HG03342 (cell line): ENCODE results near the gene INTS1.

Experiments
- ATAC-seq: cut with Tn5 transposase; IDR thresholded peaks from one replicate; pipeline ENCODE4 v1.9.1; 2021; ENCODE audit warnings: mild to moderate bottlenecking, moderate library complexity; ENCODE audit not compliant: unreplicated experiment

Gene INTS1

DNA sequence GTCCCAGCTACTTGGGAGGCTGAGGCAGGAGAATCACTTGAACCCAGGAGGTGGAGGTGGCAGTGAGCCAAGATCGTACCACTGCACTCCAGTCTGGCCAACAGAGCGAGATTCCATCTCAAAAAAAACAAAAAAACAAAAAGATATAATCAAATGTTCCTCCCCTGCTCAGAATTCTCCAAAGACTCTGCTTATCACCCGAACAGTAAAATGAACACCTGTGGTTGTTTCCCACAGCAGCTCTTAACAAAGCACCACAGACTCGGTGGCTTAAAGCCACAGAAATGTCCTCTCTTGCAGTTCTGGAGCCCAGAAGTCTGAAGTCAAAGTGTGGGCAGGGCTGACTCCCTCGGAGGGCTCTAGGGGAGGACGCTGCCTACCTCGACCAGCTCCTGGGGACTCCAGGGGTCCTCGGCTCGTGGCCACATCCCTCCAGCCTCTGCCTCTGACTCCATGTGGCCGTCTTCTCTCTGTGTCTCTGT lies 4.1 kb upstream of the INTS1 start:
- no peak for ATAC-seq

GRCh38 chr7:1505731-1506550 lies 1.8 kb upstream of the INTS1 start:
- no peak for ATAC-seq

DNA sequence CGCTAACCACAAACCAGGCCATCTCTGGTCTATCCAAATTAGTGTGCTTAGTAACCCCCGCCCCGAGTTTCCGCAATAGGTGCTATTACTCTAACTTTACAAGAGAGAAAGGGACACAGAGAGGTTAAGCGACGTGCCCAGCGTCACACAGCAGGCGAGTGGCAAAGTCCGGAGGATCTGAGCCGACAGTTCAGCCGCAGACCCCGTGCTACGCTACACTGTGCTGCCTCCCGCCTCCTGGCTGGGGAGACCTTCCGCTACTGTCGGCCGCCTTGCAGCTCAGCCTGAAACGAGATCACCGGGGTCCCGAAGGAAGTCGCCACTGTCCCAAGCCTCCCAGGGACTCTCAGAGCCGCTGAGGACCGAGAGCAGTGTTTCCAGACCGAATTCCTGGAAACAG lies 799 bp downstream of the INTS1 start:
- ATAC-seq, result no peak

- ATAC-seq, result no peak
Observed at GRCh38 chr7:1502845-1503244, 1.3 kb downstream of the INTS1 start.

GRCh38 chr7:1501487-1502270 lies 2.5 kb downstream of the INTS1 start:
- no peak for ATAC-seq

DNA sequence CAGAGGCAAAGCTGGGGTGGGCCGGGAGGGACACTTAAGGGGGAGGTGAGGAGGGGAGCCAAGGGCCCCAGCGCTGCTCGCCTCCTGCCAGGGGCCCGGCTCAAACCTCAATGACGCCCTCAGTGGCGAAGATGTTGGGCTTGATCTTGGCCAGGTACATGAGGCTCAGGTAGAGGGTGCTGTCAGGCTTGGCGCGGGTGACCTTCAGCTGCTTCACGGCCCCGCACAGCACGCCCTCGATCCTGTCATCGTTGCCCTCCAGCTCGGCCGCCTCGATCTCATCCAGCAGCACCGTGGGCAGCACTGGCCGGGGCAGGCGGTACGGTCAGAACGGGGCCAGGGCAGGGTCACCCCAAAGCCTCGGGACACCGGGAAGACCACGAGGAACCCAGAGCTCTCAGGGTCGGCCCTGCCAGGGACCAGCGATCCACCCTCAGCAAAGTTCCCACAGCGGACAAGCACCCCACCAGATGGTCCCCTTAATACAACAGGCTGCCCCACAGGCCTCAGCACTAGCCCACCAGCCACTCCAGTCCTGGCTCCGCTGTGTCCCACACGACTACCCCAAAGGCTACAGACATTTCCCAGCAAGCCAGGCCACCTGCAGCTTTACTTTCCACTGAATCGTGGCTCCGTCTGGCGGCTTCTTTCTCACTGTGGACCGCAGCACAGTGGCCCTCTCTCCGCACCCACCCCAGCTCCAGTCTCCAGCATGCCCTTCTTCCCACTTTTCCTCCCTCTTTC lies 4.0 kb downstream of the INTS1 start:
- no peak for ATAC-seq

DNA sequence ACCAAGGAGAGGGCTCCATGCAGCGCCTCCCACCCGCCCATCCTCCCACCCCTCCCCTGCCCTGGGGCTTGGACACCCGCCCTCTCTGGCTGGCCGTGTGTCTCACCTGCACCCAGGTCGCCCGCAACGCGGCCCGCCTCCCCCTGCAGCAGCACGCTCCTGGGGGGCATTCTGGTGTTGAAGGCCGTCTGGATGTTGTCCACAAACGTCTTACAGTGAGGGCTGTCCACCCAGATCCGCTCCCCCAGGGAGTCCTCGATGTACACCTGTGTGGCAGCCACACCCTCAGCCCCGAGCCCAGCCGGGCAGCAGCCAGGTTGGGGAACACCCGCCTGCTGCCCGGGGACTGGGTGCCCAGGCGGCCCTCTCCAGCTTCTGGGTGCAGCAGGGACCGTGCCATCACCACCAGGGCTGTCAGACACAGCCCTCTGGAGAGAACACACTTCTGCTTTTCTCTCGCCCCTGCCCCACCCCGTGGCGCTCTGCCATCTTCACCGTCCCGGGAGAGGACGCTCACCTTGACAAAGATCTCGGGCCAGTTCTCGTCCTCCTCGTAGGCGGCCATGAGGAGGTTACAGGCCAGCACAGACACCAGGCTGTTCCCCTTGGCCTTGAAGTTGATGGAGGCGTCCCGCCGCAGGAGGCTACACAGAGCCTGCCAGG lies 4.7 kb downstream of the INTS1 start:
- ATAC-seq, result no peak

GRCh38 chr7:1498370-1499305 lies 5.6 kb downstream of the INTS1 start:
- no peak for ATAC-seq

DNA sequence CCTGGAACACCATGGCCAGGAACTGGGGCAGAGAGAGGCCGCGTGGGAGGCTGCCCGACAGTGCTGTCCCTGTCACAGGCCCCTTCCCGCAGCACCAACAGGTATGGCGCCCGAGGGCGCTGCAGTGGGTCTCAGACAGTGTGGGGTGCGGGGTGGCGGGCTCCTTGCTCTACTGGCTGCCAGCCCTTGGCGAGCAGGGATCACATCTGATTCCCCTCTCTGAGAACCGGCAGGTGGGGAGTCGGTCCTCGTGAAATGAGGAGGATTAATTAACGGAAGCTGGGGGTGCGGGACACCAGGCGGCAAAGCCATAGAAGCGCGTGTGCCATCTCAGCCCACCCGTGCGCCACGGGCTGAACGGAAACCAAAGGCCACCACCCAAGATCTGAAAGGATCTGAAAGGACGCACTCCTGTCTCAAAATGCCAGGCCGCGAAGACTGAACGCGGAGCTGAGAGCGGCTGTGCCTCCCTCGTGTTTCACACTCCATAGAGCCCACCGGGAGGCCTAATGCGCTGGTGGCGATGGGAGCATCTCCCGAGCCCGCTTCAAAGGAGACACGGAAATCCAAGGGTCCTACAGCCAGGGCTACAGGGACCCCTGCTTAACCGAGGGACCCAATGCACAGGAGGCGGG lies 6.8 kb downstream of the INTS1 start:
- ATAC-seq, result no peak

DNA sequence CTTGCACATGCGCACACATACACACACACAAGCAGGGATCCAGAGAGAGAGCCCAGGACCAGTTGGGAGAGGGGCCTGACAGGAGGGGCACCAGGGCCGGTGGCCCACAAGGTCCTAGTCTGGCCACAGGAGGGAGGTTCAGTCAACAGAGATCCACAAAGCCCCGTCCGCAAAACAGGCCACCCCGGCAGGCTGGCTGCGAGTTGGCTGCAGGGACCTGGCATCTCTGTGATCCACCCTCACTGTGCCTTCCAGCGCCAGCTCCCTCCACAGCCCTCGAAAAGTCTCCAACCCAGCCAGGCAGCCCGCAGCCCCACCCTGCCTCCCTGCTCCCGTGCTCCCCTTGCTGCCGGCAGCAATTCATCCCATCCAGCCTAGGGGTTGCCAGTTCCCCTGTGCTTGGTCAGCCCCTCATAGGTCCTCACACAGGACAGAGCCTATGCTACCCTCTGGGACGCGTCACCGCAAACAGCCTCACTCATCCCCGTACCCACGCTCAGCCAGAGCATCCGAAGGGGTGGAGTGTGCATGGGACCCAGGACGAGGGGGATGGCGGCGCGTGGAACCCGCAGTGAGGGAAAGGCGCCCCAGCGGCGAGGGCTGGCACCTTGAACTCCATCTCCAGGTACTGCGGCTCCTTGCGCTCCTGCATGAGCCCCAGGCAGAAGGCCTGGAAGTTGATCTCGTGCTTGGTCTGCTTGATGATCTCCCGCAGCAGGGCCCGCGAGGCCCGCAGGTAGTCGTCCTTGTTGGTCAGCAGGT lies 7.5 kb downstream of the INTS1 start:
- ATAC-seq, result no peak

- ATAC-seq, result no peak
Observed at GRCh38 chr7:1495564-1496242, 8.5 kb downstream of the INTS1 start.

DNA sequence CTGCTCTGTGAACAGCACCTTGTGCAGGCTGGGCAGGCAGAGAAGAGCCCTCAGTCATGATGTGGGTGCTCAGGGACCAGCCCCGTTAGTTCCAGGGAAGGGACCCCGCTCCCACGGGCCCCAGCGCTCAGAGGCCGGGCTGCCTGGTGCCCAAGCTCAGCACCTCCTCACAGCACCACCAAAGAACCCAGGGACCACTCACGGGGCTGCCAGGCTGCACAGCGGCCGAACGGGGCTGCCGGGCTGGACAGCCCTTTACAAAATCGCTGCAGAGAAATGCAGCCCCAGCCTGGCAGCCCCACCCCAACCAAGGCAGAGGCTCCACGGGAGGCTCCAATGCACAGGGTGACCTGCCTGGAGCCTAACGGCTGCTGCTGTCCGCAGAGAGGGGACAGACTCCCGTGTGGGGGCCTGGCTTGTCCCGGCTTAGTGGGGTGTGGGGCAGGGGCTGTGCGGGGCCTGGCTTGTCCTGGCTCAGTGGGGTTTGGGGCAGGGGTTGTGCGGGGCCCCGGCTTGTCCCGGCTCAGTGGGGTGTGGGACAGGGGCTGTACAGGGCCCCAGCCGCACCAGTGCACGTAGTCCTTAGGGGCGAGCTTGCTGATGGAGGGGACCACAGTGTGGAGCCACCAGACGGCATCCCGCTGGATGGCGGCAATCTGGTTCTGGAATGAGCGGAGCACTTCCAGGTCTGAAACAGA lies 9.2 kb downstream of the INTS1 start:
- no peak for ATAC-seq

DNA sequence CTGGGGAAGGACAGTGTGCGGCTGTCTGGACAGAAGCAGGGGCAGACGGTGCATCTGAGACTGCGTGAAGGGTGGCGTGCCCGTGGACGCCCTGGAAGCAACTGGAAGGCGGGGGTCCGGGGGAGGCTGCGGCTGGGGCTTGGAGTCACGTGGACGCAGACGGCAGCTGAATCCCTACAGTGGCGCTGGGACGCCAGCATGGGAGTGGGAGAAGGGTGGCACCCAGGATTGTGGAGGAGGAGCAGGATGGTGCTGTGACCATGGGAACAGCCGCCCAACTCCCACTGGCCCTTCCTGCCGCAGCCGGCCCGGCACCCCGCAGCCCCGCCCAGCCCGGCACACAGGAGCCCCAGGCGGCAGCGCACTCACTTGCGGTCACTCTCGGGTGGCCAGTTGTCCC lies 9.7 kb downstream of the INTS1 start:
- no peak for ATAC-seq

DNA sequence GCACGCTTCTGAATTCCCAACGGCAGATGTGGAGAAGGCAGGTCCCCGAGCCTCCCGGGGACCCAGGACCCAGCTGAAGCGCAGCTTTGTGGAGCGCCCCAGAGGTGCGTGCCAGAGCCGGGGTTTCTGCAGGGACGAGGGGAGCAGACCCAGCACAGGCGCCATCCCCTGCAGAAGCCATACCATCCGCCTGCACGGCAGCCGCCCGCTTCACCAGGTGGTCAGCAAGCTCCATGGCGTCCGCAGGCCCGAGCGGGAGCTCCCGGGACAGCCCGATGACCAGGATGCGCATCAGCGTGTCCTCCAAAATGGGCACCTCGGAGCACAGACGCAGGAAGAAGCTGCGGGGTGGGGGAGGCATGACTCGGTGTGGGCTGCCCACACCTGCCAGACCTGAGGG lies 10.6 kb downstream of the INTS1 start:
- no peak for ATAC-seq

DNA sequence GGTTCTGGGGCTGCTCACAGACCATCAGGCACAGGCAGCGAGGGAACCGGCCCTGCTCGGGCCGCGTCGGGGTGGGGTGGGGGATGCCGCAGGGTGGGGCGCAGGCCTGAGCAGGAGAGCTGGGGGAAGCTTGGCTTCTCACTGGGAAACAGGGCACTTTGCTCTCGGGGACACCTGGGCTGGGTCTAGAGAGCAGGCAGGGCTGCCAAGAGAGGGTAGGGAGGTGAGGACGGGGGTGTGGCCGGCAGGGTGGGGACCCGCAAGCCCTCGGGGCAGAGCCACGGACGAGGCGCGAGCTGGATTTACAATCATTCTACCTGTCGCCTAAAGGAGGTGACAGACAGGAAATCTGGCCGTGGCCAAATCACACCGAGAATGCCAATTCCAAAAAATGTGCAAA lies 11.1 kb downstream of the INTS1 start:
- no peak for ATAC-seq

GRCh38 chr7:1492640-1493039 lies 11.5 kb downstream of the INTS1 start:
- ATAC-seq, result no peak

GRCh38 chr7:1492221-1492620 lies 12.0 kb downstream of the INTS1 start:
- ATAC-seq, result no peak
